ENCODE data around the gene KCNT1. TPM values are rescaled to one million over a fixed set of nuclear protein-coding genes. Genes with fewer than 3 reads are reported as not detected.

The KCNT1 gene
- total RNA-seq, 2 experiments from 2014 or later = 0.11 to 0.22 TPM

GRCh38 chr9:135840539-135840938 is 138.6 kb downstream of the KCNT1 start:
- Mint-ChIP-seq H3K27ac (no peak overlapping the region), H3K27me3 (no peaks in the 10 kb centered on the region), H3K36me3 (ENCODE audit: low read depth) (peaks cover 36% of the 10 kb centered on the region), H3K9me3 (no peaks in the 10 kb centered on the region), H3K4me1 (ENCODE audit: low read depth) (peaks cover 9% of the 10 kb centered on the region), H3K4me3 (no peak overlapping the region)
- intact Hi-C loops (cut with DNase I, micrococcal nuclease) = no loop called here
- Histone ChIP-seq H3K27me3 (ENCODE audit: control insufficient read depth in 1 of 2, insufficient read depth in 2 of 2, low read length in 2 of 2) (no peaks in the 10 kb centered on the region), H3K4me3 (ENCODE audit: low read length) (no peak overlapping the region), H3K36me3 (ENCODE audit: insufficient read depth, low read length) (peaks cover 16% of the 10 kb centered on the region), H3K4me1 (ENCODE audit: insufficient read depth, low read length) (peaks cover 8% of the 10 kb centered on the region), H3K9me3 (ENCODE audit: control insufficient read depth in 1 of 2, insufficient read depth in 1 of 2, low read length in 2 of 2) (no peaks in the 10 kb centered on the region), H3K27ac (ENCODE audit: low read depth in 1 of 2, low read length in 2 of 2) (no peak overlapping the region)
- ATAC-seq (ENCODE audit: poor library complexity) = no peak
- no peak for DNase-seq
- ChIA-PET POLR2A (no interaction called here), CTCF (no interaction called here)
- no peak for TF ChIP-seq CTCF (IDR thresholded peaks at IDR 0.05)

Other genes with a start within 250 kb of the KCNT1 start
- under 1 TPM; 0.27 to 0.47 TPM for gene PPP1R26, start 222.4 kb upstream of the KCNT1 start, total RNA-seq
- 10 to 100 TPM; 20.8 to 23.2 TPM for gene MRPS2, start 201.5 kb upstream of the KCNT1 start, total RNA-seq
- gene LCN1, start 180.7 kb upstream of the KCNT1 start, total RNA-seq = not detected
- not detected for gene OBP2A, start 156.1 kb upstream of the KCNT1 start, total RNA-seq
- not detected for gene PAEP, start 140.4 kb upstream of the KCNT1 start, total RNA-seq
- not detected for gene GLT6D1, start 62.6 kb upstream of the KCNT1 start, total RNA-seq
- not detected for gene LCN9, start 38.9 kb upstream of the KCNT1 start, total RNA-seq
- not detected for gene SOHLH1, start 2.7 kb upstream of the KCNT1 start, total RNA-seq
- gene CAMSAP1, start 205.4 kb downstream of the KCNT1 start, total RNA-seq = 10 to 100 TPM; 16.8 to 18.2 TPM

All from CD4-positive, alpha-beta T cell (primary cell).